NB4 (cell line): ENCODE measurements around the gene TMEM240.
"Not testable (repeated sequence)": the region's sequence is repeated elsewhere in the genome, so short reads cannot be mapped to it uniquely, and the experiment has no call there.

Source experiments
- DNase-seq: peaks from one replicate; pipeline ENCODE4 v3.0.0; 2010; ENCODE audit warnings: low read depth
- H3K4me3 ChIP-seq: one replicate; pipeline ENCODE4 v1.5.1; 2011; ENCODE audit warnings: mild to moderate bottlenecking, low read depth, low read length, moderate library complexity
- CTCF ChIP-seq: IDR thresholded peaks from one replicate; pipeline ENCODE4 v1.5.1; 2012; ENCODE audit warnings: low read depth, low read length
- MAX ChIP-seq: IDR thresholded peaks from 2 replicates; pipeline ENCODE4 v1.6.1; 2011; ENCODE audit warnings: low read depth, low read length
- MYC ChIP-seq: IDR thresholded peaks from 2 replicates; pipeline ENCODE4 v1.6.1; 2011; ENCODE audit warnings: low read depth, low read length
- POLR2A ChIP-seq: IDR thresholded peaks from 2 replicates; pipeline ENCODE4 v1.6.1; 2011; ENCODE audit warnings: mild to moderate bottlenecking; ENCODE audit not compliant: insufficient read length; ENCODE audit errors: extremely low read depth

The TMEM240 gene

GRCh38 chr1:1489861-1490260, 50.6 kb downstream of the TMEM240 start:
- no peak overlapping the region for H3K4me3 ChIP-seq

GRCh38 chr1:1489231-1489630, 51.2 kb downstream of the TMEM240 start:
- H3K4me3 ChIP-seq = no peak overlapping the region
- TF ChIP-seq MYC (no peak), POLR2A (no peak), MAX (no peak)

More at GRCh38 chr1:1489861-1490260, 50.6 kb downstream of the TMEM240 start:
- DNase-seq = no peak
- TF ChIP-seq MYC (no peak), POLR2A (no peak), MAX (no peak), CTCF (no peak)

GRCh38 chr1:1487701-1488100, 52.7 kb downstream of the TMEM240 start:
- DNase-seq = no peak
- no peak for TF ChIP-seq MAX
- no peak for TF ChIP-seq MYC
- no peak for TF ChIP-seq POLR2A
- TF ChIP-seq CTCF = no peak
- H3K4me3 ChIP-seq = no peak overlapping the region

More at GRCh38 chr1:1489231-1489630, 51.2 kb downstream of the TMEM240 start:
- no peak for DNase-seq

- not testable (repeated sequence) for DNase-seq, H3K4me3 ChIP-seq
These were observed 54.6 kb downstream of the TMEM240 start for GRCh38 chr1:1485755-1486317.

GRCh38 chr1:1484976-1485750, 55.3 kb downstream of the TMEM240 start:
- DNase-seq, H3K4me3 ChIP-seq: not testable (repeated sequence)
